Measurements from ENCODE around the gene CLCN3. TPM values are rescaled to one million over a fixed set of nuclear protein-coding genes. Genes with fewer than 3 reads are reported as not detected.

The CLCN3 gene
- total and polyA plus RNA-seq, 2 experiments from 2014 or later: 10.9 to 22.9 TPM

- no peak overlapping the region; the same call in 1 of the 2 replicates for H2AFZ ChIP-seq
- H3K4me2 ChIP-seq: peak overlapping the region; percentile 73
- TF ChIP-seq POLR2AphosphoS5 (IDR thresholded peaks at IDR 0.05; ENCODE audit: low read depth): no peak
- no peak for TF ChIP-seq STAT1 (IDR thresholded peaks at IDR 0.05; ENCODE audit: unreplicated experiment)
- TF ChIP-seq ETS1 (IDR thresholded peaks at IDR 0.05): no peak
- TF ChIP-seq CREB1 (CRISPR knock-in tag; IDR thresholded peaks at IDR 0.05; ENCODE audit: low read depth): peak; percentile 77
- H3K36me3 ChIP-seq (ENCODE audit: insufficient read depth): no peaks in the 10 kb centered on the region
- ATAC-seq (peak; percentile 97), DNase-seq (ENCODE audit: low spot score) (peak; percentile 87)
- H3K79me2 ChIP-seq (replicated peaks; ENCODE audit: insufficient read depth): peaks cover 35% of the 10 kb centered on the region
- no peaks in the 10 kb centered on the region; the same call in 2 of the 3 replicates for H3K9me3 Mint-ChIP-seq
- no peaks in the 10 kb centered on the region for H3K27me3 ChIP-seq (ENCODE audit: insufficient read depth)
- no peaks in the 10 kb centered on the region for H3K27me3 Mint-ChIP-seq (ENCODE audit: insufficient read depth, low read depth, poor library complexity)
- H3K27ac ChIP-seq (ENCODE audit: low read depth): peak overlapping the region; percentile 93
- peak overlapping the region; percentile 99 for H3K27ac Mint-ChIP-seq
- peak overlapping the region; percentile 46 for H3K4me3 ChIP-seq
- no peaks in the 10 kb centered on the region for H3K36me3 Mint-ChIP-seq (ENCODE audit: low read depth)
- peak overlapping the region; percentile 75 for H3K4me3 Mint-ChIP-seq
- no peaks in the 10 kb centered on the region for H4K20me1 ChIP-seq (replicated peaks; ENCODE audit: insufficient read depth)
- H3K4me1 Mint-ChIP-seq: peaks cover 26% of the 10 kb centered on the region; the same call in 2 of the 3 replicates
- H3K4me1 ChIP-seq (ENCODE audit: insufficient read depth): peaks cover 18% of the 10 kb centered on the region
- no peaks in the 10 kb centered on the region for H3F3A ChIP-seq (replicated peaks; ENCODE audit: low read depth)
- no peaks in the 10 kb centered on the region for H3K9me2 ChIP-seq (ENCODE audit: insufficient read depth)
These were observed 39.6 kb downstream of the CLCN3 start for GRCh38 chr4:169659716-169660670.

- Histone ChIP-seq H3K27me3 (ENCODE audit: insufficient read depth) (no peaks in the 10 kb centered on the region), H3K36me3 (ENCODE audit: insufficient read depth) (no peaks in the 10 kb centered on the region), H3K4me2 (peak overlapping the region; percentile 73; the same call in 1 of the 2 replicates), H3K79me2 (replicated peaks; ENCODE audit: insufficient read depth) (peaks cover 31% of the 10 kb centered on the region), H2AFZ (no peak overlapping the region), H3K4me1 (ENCODE audit: insufficient read depth) (peaks cover 18% of the 10 kb centered on the region), H3K27ac (ENCODE audit: low read depth) (peak overlapping the region; percentile 93; the same call in 1 of the 2 replicates), H3K4me3 (peak overlapping the region; percentile 46; the same call in 1 of the 2 replicates), H3F3A (replicated peaks; ENCODE audit: low read depth) (no peaks in the 10 kb centered on the region), H3K9me2 (ENCODE audit: insufficient read depth) (no peaks in the 10 kb centered on the region), H4K20me1 (replicated peaks; ENCODE audit: insufficient read depth) (no peaks in the 10 kb centered on the region)
- ATAC-seq: no peak
- no peaks in the 10 kb centered on the region for H3K27me3 Mint-ChIP-seq (ENCODE audit: insufficient read depth, low read depth, poor library complexity)
- H3K36me3 Mint-ChIP-seq (ENCODE audit: low read depth): peaks cover 7% of the 10 kb centered on the region; the same call in 2 of the 3 replicates
- peak overlapping the region; percentile 87 for H3K27ac Mint-ChIP-seq
- H3K9me3 Mint-ChIP-seq: no peaks in the 10 kb centered on the region; the same call in 1 of the 3 replicates
- peak overlapping the region; percentile 75 for H3K4me3 Mint-ChIP-seq
- peaks cover 26% of the 10 kb centered on the region; the same call in 2 of the 3 replicates for H3K4me1 Mint-ChIP-seq
- DNase-seq (ENCODE audit: low spot score): no peak
- TF ChIP-seq ZNF114 (CRISPR knock-in tag; IDR thresholded peaks at IDR 0.05): no peak
- TF ChIP-seq CTCF (conservative IDR thresholded peaks at IDR 0.05; ENCODE audit: low read depth in 2 of 2): no peak
- no peak for TF ChIP-seq ZNF331 (CRISPR knock-in tag; IDR thresholded peaks at IDR 0.05; ENCODE audit: low read depth)
- no peak for TF ChIP-seq ETS1 (IDR thresholded peaks at IDR 0.05)
- TF ChIP-seq EZH2 (IDR thresholded peaks at IDR 0.05; ENCODE audit: low read depth, unreplicated experiment): no peak
- TF ChIP-seq POLR2AphosphoS5 (IDR thresholded peaks at IDR 0.05; ENCODE audit: low read depth): no peak
- no peak for TF ChIP-seq EZH2phosphoT487 (IDR thresholded peaks at IDR 0.05; ENCODE audit: unreplicated experiment)
- TF ChIP-seq CREB1 (CRISPR knock-in tag; IDR thresholded peaks at IDR 0.05; ENCODE audit: low read depth): no peak
- TF ChIP-seq JUNB (IDR thresholded peaks at IDR 0.05; ENCODE audit: unreplicated experiment): no peak
- no peak for TF ChIP-seq NANOG (IDR thresholded peaks at IDR 0.05; ENCODE audit: borderline replicate concordance)
These were observed 40.6 kb downstream of the CLCN3 start for GRCh38 chr4:169660929-169661328.

Measured in GM23338 (cell line).